ENCODE results near the gene FNDC3A. TPM values are rescaled to one million over a fixed set of nuclear protein-coding genes. Genes with fewer than 3 reads are reported as not detected.

The FNDC3A gene
- total and polyA plus RNA-seq, 9 of the 15 experiments (the other 6 are each of a cell fraction or from before 2014, with no cell fraction given): 4.1 to 22.0 (median 13.5) TPM

Small RNA genes lying within 50 kb of the gene (small RNA-seq; reads per million reads assigned to genes)
- gene COX7CP1: not detected
- not detected for gene RNU6-60P
- gene RNY3P2: not detected

Other genes starting within 250 kb of the FNDC3A start
- gene MLNR, start 244.4 kb downstream of the FNDC3A start, total RNA-seq (2014; rRNA removed): not detected in 2 replicates
- gene MLNR, start 244.4 kb downstream of the FNDC3A start, total RNA-seq (2014; rRNA removed; fragmentation: Illumina TruSeq; extraction: Trizol): not detected in 2 replicates
- gene MLNR, start 244.4 kb downstream of the FNDC3A start, total RNA-seq (2015; rRNA removed; fragmentation: Illumina TruSeq; extraction: Trizol): not detected in 2 replicates
- not detected in 2 replicates for gene MLNR, start 244.4 kb downstream of the FNDC3A start, total RNA-seq (2021)
- not detected in 2 replicates for gene MLNR, start 244.4 kb downstream of the FNDC3A start, polyA plus RNA-seq (2011; rRNA removed)
- gene MLNR, start 244.4 kb downstream of the FNDC3A start, polyA plus RNA-seq (2014; fragmentation: Illumina TruSeq; extraction: Trizol): not detected in 2 replicates
- not detected for gene MLNR, start 244.4 kb downstream of the FNDC3A start, polyA plus RNA-seq (2014; fragmentation: Nextera tagmentation; extraction: Ambion mirVana)
- gene MLNR, start 244.4 kb downstream of the FNDC3A start, polyA plus RNA-seq (2014; rRNA removed): not detected in 2 replicates